Measurements from ENCODE around the gene FBXL16. TPM values are rescaled to one million over a fixed set of nuclear protein-coding genes. Genes with fewer than 3 reads are reported as not detected.

Gene FBXL16
- total RNA-seq, 1 donor from 2014 or later: 3.0 TPM

GRCh38 chr16:645852-646678, 59.5 kb downstream of the FBXL16 start:
- no peaks in the 10 kb centered on the region for H3K4me1 Mint-ChIP-seq
- no peak overlapping the region for H3K27ac Mint-ChIP-seq (ENCODE audit: unreplicated experiment)
- peak overlapping the region; percentile 62 for H3K4me3 Mint-ChIP-seq
- H3K27me3 Mint-ChIP-seq (ENCODE audit: low read depth): peaks cover 2% of the 10 kb centered on the region
- no peaks in the 10 kb centered on the region for H3K9me3 Mint-ChIP-seq
- TF ChIP-seq, protein P1, sequence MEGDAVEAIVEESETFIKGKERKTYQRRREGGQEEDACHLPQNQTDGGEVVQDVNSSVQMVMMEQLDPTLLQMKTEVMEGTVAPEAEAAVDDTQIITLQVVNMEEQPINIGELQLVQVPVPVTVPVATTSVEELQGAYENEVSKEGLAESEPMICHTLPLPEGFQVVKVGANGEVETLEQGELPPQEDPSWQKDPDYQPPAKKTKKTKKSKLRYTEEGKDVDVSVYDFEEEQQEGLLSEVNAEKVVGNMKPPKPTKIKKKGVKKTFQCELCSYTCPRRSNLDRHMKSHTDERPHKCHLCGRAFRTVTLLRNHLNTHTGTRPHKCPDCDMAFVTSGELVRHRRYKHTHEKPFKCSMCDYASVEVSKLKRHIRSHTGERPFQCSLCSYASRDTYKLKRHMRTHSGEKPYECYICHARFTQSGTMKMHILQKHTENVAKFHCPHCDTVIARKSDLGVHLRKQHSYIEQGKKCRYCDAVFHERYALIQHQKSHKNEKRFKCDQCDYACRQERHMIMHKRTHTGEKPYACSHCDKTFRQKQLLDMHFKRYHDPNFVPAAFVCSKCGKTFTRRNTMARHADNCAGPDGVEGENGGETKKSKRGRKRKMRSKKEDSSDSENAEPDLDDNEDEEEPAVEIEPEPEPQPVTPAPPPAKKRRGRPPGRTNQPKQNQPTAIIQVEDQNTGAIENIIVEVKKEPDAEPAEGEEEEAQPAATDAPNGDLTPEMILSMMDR (conservative IDR thresholded peaks at IDR 0.05): no peak
- no peak for DNase-seq (ENCODE audit: low read depth, low spot score)
- H3K36me3 Mint-ChIP-seq (ENCODE audit: low read depth): no peaks in the 10 kb centered on the region

- no peak overlapping the region for H3K27ac Mint-ChIP-seq (ENCODE audit: unreplicated experiment)
- TF ChIP-seq, protein P1 (conservative IDR thresholded peaks at IDR 0.05): no peak
- no peaks in the 10 kb centered on the region for H3K36me3 Mint-ChIP-seq (ENCODE audit: low read depth)
- no peak for DNase-seq (ENCODE audit: low read depth, low spot score)
- H3K4me1 Mint-ChIP-seq: no peaks in the 10 kb centered on the region
- H3K27me3 Mint-ChIP-seq (ENCODE audit: low read depth): peaks cover 2% of the 10 kb centered on the region
- H3K4me3 Mint-ChIP-seq: peak overlapping the region; percentile 76
- H3K9me3 Mint-ChIP-seq: no peaks in the 10 kb centered on the region
Observed at GRCh38 chr16:644556-644955, 61.0 kb downstream of the FBXL16 start.

DNA sequence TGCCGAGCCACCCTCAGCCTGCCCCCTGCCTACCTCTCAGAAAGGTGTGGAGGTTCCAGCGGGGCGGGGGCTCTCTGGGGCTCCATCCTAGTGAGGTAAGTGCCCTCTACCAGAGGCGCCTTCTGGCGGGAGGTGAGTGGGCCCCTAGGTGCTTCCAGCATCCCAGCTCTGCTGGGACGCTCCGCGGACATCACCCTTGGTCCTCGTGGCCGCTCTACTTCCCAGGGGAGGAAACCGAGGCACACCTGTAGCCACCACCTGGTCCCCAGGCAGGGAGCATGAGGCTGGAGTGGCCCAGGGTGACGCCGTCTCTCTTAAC, 62.6 kb downstream of the FBXL16 start:
- no peak for DNase-seq (ENCODE audit: low read depth, low spot score)
- Mint-ChIP-seq H3K36me3 (ENCODE audit: low read depth) (no peaks in the 10 kb centered on the region), H3K9me3 (no peaks in the 10 kb centered on the region), H3K27me3 (ENCODE audit: low read depth) (peaks cover 2% of the 10 kb centered on the region), H3K27ac (ENCODE audit: unreplicated experiment) (no peak overlapping the region), H3K4me3 (peak overlapping the region; percentile 68), H3K4me1 (no peaks in the 10 kb centered on the region)
- TF ChIP-seq, protein P1 (conservative IDR thresholded peaks at IDR 0.05): no peak

Other genes with a start within 250 kb of the FBXL16 start
- gene CAPN15, start 178.1 kb downstream of the FBXL16 start, total RNA-seq: 56.9 and 60.3 TPM in 2 replicates
- not detected in 2 replicates for gene PRR35, start 145.4 kb downstream of the FBXL16 start, total RNA-seq
- 0.84 and 0.86 TPM in 2 replicates for gene NHLRC4, start 138.8 kb downstream of the FBXL16 start, total RNA-seq
- 84.9 and 91.7 TPM in 2 replicates for gene PIGQ, start 135.8 kb downstream of the FBXL16 start, total RNA-seq
- 30.9 and 31.6 TPM in 2 replicates for gene RAB40C, start 115.7 kb downstream of the FBXL16 start, total RNA-seq
- 8.1 and 8.5 TPM in 2 replicates for gene WFIKKN1, start 74.8 kb downstream of the FBXL16 start, total RNA-seq
- gene METTL26, start 69.5 kb downstream of the FBXL16 start, total RNA-seq: 73.4 and 75.3 TPM in 2 replicates
- gene MCRIP2, start 64.0 kb downstream of the FBXL16 start, total RNA-seq: 16.2 and 17.6 TPM in 2 replicates
- 95.8 and 97.0 TPM in 2 replicates for gene WDR90, start 56.4 kb downstream of the FBXL16 start, total RNA-seq
- 171 and 189 TPM in 2 replicates for gene RHOT2, start 37.7 kb downstream of the FBXL16 start, total RNA-seq
- gene RHBDL1, start 30.1 kb downstream of the FBXL16 start, total RNA-seq: 3.0 and 3.1 TPM in 2 replicates
- 81.5 and 99.3 TPM in 2 replicates for gene STUB1, start 25.4 kb downstream of the FBXL16 start, total RNA-seq
- 60.8 and 64.5 TPM in 2 replicates for gene JMJD8, start 21.5 kb downstream of the FBXL16 start, total RNA-seq
- 16.6 and 20.7 TPM in 2 replicates for gene WDR24, start 15.4 kb downstream of the FBXL16 start, total RNA-seq
- gene METRN, start 9.3 kb upstream of the FBXL16 start, total RNA-seq: 210 and 224 TPM in 2 replicates
- 51.1 and 52.7 TPM in 2 replicates for gene ANTKMT, start 15.3 kb upstream of the FBXL16 start, total RNA-seq
- 7.0 and 7.2 TPM in 2 replicates for gene CCDC78, start 20.6 kb upstream of the FBXL16 start, total RNA-seq
- 15.0 and 15.4 TPM in 2 replicates for gene HAGHL, start 21.3 kb upstream of the FBXL16 start, total RNA-seq
- gene CIAO3, start 35.2 kb upstream of the FBXL16 start, total RNA-seq: 42.1 and 45.9 TPM in 2 replicates
- not detected in 2 replicates for gene MSLN, start 54.9 kb upstream of the FBXL16 start, total RNA-seq
- gene RPUSD1, start 82.6 kb upstream of the FBXL16 start, total RNA-seq: 36.1 and 36.8 TPM in 2 replicates
- 156 and 169 TPM in 2 replicates for gene CHTF18, start 82.8 kb upstream of the FBXL16 start, total RNA-seq
- not detected in 2 replicates for gene GNG13, start 94.9 kb upstream of the FBXL16 start, total RNA-seq

Measured in neural crest cell (in vitro differentiated cells).